Measurements from ENCODE around the gene PPP4C.

Gene PPP4C

GRCh38 chr16:30082545-30083090 is 6.8 kb downstream of the PPP4C start:
- DNase-seq (ENCODE audit: low read depth): no peak

- no peak for DNase-seq (ENCODE audit: low read depth)
Observed at GRCh38 chr16:30083216-30084055, 7.6 kb downstream of the PPP4C start.

DNA sequence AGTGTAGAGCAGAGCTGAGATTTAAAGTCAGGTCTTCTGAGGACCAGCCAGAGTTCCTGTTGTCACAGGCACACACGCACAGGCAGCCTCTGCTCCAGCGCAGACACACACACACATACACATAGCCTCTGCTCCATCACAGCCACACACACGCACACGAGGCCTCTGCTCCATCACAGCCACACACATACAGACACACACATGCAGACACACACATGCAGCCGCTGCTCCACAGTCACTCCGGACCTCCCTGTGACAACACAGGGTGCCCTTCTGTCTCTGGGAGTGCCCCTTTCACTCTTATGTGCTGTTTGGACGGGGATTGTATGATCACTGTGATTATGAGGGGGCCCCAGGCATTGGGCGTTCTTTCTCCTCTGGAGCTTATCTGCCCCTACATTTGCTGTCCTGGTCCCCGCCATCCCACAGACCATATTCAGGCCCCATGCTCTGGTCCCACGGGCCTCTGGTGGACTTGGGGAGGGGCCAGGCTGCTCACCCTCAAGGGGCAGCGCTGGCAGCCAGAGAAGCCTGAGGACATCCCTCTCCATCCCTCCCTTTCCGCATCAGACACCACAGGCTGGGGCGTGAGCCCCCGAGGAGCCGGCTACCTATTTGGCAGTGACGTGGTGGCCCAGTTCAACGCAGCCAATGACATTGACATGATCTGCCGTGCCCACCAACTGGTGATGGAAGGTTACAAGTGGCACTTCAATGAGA is 8.5 kb downstream of the PPP4C start:
- DNase-seq (ENCODE audit: low read depth): no peak

DNA sequence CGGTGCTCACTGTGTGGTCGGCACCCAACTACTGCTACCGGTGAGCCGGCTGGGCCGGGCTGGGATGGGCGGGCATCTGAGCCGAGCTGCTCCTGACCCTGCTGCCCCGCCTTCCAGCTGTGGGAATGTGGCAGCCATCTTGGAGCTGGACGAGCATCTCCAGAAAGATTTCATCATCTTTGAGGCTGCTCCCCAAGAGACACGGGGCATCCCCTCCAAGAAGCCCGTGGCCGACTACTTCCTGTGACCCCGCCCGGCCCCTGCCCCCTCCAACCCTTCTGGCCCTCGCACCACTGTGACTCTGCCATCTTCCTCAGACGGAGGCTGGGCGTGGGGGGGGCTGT is 9.0 kb downstream of the PPP4C start:
- no peak for DNase-seq (ENCODE audit: low read depth)

DNA sequence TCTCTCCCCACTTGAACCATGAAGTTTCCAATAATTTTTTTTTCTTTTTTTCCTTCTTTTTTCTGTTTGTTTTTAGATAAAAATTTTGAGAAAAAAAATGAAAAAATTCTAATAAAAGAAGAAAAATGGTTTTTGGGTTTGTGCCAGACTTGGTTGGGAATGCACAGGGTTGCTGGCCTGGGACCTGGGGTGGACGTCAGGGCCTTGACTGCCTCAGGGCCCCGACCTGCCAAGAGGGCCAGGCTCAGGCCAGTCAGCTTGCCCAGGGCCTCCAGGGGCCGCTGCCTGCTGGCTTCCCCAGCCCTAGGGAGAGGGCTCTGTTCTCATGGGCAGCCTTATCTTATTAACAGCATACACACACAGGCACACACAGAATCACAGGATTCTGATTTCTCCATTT is 9.5 kb downstream of the PPP4C start:
- DNase-seq (ENCODE audit: low read depth): no peak

- no peak for DNase-seq (ENCODE audit: low read depth)
Observed at GRCh38 chr16:30085820-30086219, 10.0 kb downstream of the PPP4C start.

GRCh38 chr16:30086291-30087140 is 10.7 kb downstream of the PPP4C start:
- DNase-seq (ENCODE audit: low read depth): no peak

GRCh38 chr16:30087181-30087898 is 11.5 kb downstream of the PPP4C start:
- DNase-seq (ENCODE audit: low read depth): no peak

DNA sequence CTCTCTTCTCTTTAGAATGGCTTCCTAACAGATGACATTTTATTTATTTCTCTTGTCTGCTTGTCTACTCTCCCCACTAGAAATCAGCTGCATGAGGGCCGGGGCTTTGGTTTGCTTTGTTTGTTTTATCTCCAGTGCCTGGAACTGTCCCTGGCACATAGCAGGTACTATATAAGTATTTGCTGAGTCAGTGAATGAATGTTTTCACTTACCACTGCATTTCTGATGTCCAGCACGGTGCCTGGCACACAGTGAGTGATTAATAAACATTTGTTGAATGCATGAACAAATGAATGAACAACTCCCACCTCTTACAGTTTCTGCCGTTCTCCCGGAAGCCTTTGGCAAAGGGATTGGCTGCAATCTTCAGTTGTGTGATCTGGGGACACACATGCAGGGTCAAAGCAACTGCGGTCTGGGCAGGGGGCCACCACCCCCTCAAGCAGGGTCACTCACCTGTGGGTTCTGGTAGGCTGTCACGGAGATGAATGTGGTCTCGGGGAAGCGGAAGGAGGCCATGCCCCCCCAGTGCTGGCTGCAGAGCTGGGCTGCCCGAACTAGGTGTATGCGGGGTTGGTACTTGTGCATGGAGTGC is 12.5 kb downstream of the PPP4C start:
- no peak for DNase-seq (ENCODE audit: low read depth)

DNA sequence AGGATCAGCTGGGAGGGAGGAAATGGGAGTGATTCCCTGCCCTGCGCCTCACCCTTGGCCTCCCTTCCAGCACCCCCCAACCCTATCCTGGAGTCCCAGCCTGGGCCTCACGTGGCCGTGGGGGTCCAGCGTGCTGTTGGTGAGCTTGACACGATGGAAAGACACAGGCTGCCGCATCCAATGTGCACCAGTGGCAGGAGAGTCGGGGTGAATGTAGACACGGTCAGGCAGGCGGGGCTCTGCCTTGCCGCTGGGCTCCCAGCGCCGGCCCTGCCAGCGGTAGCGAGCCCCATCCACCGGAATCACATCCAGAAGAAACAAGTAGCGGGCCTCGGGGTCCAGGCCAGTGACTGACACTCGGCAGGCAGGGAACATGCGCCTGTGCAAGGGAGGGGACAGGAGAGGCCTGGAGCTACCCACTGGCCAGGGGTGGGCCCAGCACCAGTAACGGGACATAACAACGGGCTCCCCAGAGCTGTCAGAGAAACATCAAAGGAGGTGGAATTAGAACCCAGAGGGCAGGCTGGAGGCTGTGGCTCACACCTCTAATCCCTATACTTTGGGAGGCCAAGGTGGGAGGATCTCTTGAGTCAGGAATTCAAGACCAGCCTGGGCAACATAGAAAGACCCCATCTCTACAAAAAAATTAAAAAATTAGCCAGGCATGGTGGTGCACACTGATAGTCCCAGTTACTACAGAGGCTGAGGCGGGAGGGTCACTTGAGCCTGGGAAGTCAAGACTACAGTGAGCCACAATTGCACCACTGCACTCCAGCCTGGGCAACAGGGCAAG is 13.2 kb downstream of the PPP4C start:
- no peak for DNase-seq (ENCODE audit: low read depth)

GRCh38 chr16:30090610-30091331 is 15.0 kb downstream of the PPP4C start:
- DNase-seq (ENCODE audit: low read depth): no peak

- DNase-seq (ENCODE audit: low read depth): peak; percentile 89
Observed at GRCh38 chr16:30091474-30092372, 15.9 kb downstream of the PPP4C start, which contains the start of gene TBX6. TBX6 (minus strand) TSS chr16:30091924; CDS start chr16:30091193, 731 bp downstream.

- no peak for DNase-seq (ENCODE audit: low read depth)
Observed at GRCh38 chr16:30092373-30093010, 16.7 kb downstream of the PPP4C start.

- no peak for DNase-seq (ENCODE audit: low read depth)
Observed at GRCh38 chr16:30094541-30095165, 18.9 kb downstream of the PPP4C start.

- DNase-seq (ENCODE audit: low read depth): no peak
Observed at GRCh38 chr16:30095166-30096078, 19.6 kb downstream of the PPP4C start.

DNA sequence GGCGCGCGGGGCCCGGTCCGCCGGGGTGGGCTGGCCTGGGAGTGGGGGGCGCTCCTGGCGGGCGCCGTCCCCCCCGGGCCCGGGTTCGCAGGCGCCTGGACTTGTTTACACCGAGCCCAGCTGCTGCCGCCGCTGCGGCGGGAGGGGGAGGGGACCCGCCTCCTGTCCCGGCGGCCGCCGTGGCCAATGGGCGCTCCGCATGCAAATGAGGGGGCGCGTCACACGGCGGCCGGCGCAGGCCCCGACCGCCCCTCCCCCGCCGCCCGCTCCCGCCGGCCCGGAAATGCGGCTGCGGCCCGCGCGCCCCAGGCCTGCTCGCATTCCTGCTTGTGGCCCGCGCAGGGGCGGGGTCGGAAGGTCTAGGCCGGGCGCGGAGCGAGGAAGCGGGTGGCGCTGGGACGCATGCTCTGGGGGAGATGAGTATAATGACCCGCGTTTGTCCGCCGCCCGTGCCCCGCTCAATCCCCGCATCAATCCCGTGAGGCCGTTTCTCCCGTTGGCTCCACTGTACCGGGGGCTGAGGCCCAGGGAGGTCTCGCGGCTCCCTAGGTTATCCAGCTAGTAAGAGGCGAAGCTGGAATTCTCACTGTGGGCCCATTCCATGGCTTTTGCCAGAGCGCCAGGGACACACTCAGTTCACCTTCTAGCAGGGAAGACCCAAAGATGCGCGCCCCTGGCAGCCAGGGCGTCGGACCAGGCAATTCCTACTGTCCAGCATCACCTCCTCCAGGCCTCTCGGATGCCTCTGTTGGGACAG is 20.5 kb downstream of the PPP4C start, which contains the start of gene YPEL3:
YPEL3 (minus strand) TSS at position 109 of the 757 bp plus-strand sequence. CDS start 731 bp downstream, outside the sequence.
- DNase-seq (ENCODE audit: low read depth): peak; percentile 79

All from activated T-cell treated with anti-CD3 and anti-CD28 coated beads for 1 hour (primary cell).